ENCODE results near the gene PLEKHH1.

PLEKHH1 gene

GRCh38 chr14:67569011-67569650, 36.0 kb downstream of the PLEKHH1 start:
- ATAC-seq, result no peak

GRCh38 chr14:67569651-67570290, 36.7 kb downstream of the PLEKHH1 start:
- no peak for ATAC-seq

GRCh38 chr14:67570453-67570852, 37.4 kb downstream of the PLEKHH1 start:
- no peak for ATAC-seq

DNA sequence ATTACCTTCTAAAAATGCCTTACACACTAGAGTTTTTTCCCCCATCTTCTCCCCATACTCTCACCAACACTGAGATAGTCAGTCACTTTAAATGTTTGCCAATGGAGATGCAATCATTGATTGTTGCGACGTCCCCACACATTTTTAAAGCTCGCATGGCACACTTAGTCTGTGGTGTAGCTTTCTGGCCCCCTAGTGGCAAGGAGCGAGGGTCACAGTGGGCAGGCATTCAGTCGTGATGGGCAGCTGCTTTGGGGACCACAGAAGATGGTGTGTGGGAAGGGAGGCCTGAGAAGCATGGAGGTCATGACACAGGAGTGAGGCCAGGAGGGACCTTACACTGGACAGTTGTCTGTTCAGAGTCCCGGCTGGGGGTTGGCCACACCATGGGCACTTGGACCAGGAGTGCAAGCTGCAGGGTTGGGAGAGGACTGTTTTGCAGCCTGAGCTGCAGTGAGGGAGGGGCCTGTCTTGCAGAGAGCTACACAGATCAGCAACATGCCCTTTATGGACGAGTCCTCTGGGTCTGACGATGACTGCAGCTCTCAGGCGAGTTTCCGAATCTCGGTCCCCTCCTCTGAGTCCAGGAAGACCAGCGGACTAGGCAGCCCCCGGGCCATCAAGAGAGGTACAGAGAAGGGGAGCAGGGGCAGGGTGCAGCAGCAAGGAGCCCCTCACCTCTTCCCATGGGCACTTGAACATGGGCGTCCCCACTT, 38.3 kb downstream of the PLEKHH1 start:
- peak; percentile 83 to 88 for ATAC-seq

- no peak for ATAC-seq
Observed at GRCh38 chr14:67571991-67572323, 38.9 kb downstream of the PLEKHH1 start.

- ATAC-seq, result no peak
Observed at GRCh38 chr14:67572608-67573007, 39.5 kb downstream of the PLEKHH1 start.

GRCh38 chr14:67573228-67574010, 40.3 kb downstream of the PLEKHH1 start:
- ATAC-seq, result no peak

DNA sequence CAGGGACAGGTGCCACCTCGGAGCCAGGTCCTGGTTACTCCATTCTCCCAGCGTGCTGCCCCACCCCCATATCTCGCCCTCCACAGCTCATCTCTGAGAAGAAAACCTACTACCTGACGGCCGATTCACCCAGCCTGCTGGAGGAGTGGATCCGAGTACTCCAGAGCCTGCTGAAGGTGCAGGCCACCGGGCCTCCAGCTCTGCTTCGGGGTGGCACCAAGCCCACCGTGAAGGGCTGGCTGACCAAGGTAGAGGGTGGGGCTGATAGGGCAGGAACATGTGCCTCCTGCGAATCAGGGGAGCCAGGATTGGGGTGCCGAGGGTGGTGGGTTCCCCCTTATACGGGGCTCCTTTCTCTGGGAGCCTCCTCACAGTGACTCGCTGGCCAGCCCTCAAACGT, 41.1 kb downstream of the PLEKHH1 start:
- no peak for ATAC-seq

DNA sequence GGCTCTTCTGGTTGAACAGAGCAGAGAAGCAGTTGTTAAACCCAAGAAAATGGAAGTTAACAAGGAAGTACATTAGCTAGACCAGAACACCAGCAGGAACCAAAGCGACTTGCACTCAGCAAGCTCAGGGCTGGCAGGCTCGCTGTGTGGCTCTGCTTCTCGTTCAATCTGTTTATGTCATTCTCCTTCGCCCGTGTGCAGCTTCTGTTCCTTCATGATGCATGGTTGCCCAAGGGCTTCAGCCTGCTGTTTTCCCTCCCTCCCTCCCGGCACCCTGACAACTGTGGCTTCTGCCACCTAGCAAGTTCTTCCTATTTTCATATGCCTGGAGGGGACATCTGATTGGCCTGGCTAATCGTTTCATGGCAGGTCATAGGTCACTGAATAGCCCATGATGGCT, 41.7 kb downstream of the PLEKHH1 start:
- ATAC-seq, result no peak

GRCh38 chr14:67575684-67576083, 42.6 kb downstream of the PLEKHH1 start:
- no peak for ATAC-seq

DNA sequence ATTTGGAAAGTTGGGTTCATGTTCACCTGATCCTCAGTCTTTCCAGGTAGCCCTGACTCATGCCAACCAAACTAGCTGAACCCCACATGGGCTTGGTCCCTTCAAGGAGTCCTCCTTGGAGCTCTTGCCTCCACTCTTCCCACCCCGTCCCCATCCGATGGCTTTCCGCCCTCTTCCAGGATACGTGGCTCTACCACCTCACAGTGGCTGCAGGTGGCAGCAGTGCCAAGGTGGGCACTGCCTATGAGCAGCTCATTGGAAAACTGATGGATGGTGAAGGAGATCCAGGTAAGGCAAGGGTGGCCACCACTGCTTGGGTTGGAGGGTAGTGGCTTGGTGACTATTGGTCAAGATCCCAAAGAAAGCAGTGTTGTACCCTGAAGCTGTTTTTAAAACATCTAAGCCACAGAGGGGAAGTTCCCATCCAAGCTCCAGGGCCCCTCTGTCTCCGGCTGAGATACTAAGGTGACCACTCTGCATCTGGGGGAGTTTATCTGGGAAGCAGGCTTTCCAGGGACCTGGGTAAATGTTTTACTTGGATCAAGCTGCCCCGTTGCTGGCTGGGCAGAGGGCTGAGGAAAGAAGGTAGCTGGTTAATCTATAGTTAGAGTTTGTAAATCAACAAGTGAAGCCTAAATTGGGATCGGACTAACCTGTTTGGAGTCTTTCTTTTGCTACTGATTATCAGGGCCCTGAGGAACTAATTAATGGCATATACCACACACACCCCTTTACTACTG, 43.3 kb downstream of the PLEKHH1 start:
- ATAC-seq, result no peak

- no peak for ATAC-seq
Observed at GRCh38 chr14:67577181-67577808, 44.2 kb downstream of the PLEKHH1 start.

DNA sequence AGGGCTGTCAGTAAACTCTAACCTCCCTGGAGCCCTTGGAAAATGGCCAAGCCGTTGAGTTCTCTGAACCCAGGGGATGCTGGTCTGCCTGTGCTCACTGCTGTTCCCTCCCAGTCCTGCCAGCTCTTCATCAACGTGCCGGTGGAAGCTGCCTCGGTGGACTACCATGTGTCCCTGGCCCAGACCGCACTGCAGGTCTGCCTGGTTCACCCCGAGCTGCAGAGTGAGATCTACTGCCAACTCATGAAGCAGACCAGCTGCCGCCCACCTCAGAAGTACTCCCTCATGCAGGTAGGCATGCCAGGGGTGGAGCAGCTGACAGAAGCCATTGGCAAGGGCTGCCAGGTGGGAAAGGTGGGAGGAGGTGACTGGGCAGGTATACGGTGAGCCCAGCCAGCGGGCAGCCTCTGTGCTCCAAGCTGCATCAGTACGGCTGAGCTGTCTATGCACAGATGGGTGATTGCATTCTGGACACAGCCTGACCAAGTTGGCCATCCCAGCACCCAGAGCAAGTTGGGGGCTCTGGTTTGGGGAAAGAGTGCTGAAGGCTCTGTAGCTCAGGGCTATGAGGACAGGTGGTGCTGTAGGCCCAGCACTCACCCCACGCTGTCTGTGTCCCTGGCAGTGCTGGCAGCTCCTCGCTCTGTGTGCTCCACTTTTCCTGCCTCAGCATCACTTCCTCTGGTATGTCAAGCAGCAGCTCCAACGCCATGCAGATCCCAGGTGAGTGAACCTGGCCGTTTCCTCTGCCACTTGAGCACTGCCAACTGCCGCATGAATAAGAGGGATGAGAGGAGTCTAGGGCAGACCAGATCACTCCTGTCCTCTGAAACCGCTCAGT, 45.0 kb downstream of the PLEKHH1 start:
- no peak for ATAC-seq

GRCh38 chr14:67579040-67579439, 46.0 kb downstream of the PLEKHH1 start:
- no peak for ATAC-seq

DNA sequence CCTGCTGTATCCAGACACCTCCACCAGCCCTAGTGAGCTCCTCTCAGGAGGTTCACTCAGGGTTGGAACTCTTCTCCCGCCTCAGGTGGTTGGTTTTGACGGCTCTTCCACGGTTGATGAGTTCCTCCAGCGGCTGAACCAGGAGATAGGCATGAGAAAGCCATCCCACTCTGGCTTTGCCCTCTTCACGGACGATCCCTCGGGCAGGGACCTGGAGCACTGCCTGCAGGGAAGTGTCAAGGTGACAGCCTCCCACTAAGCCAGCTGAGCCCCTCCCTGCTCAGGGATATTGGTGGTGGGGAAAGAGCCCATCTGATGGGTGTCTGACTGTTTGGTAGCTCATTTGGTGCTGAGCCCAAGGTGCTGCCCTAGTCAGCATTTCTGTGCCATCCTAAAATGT, 46.5 kb downstream of the PLEKHH1 start:
- no peak for ATAC-seq

GRCh38 chr14:67580336-67581171, 47.5 kb downstream of the PLEKHH1 start:
- ATAC-seq, result no peak

- ATAC-seq, result no peak
Observed at GRCh38 chr14:67581643-67582042, 48.6 kb downstream of the PLEKHH1 start.

- no peak for ATAC-seq
Observed at GRCh38 chr14:67582061-67582460, 49.0 kb downstream of the PLEKHH1 start.

DNA sequence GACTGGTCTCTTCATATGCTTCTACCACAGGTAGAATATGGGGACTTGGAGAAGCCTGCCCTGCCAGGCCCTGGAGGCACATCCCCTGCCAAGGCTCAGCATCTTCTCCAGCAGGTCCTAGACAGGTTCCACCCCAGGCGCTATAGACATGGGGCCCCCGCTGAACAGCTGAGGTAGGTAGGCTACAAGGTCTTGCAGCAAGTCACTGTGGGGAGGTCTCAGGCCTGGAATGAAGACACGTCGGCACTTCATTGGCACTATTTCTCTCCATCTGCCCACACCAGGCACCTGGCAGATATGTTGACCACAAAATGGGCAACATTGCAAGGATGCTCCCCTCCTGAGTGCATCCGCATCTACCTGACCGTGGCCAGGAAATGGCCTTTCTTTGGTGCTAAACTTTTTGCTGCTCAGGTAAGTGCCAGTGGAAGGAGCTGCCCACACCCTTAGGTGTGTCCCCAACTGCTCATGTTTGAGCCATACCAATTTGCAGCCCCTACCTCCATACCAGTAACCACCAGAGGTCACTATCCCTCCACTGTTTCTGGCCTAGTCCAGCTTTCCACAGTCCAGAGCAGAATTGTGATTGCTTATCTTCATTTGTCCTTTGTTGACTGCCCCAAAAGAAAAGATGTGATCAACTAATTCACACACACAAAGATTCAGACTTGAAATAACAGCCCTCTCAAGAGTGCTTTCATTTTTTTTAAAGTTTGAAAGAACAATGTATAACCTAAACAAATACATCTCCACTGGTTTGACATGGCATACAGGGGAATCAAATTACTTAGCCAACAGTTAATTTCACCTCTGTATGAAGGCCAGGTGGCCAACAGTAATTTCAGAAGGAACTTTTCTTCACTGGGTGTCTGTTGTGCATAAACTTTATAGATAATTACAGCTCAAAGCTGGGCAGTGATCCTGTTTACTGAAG, 50.9 kb downstream of the PLEKHH1 start:
- ATAC-seq, result peak in 1 of 2 donors; percentile 65

Data from activated CD4-positive, CD25-positive, alpha-beta regulatory T cell treated with anti-CD3 and anti-CD28 coated beads, Interleukin-2, amount 50 U/mL, for 24 hours (primary cell).